WTC11 (cell line): ENCODE results near the gene SNX20. TPM values are rescaled to one million over a fixed set of nuclear protein-coding genes. Genes with fewer than 3 reads are reported as not detected.

Source experiments
- ATAC-seq: fragments of 200-7000 bp; cut with Tn5 transposase; 2 replicates; pipeline ENCODE4 v1.10.0; 2021; ENCODE audit warnings: mild to moderate bottlenecking, moderate library complexity
- CTCF ChIA-PET: fragments of 300-600 bp; sonication (Branson Sonifier 250); formaldehyde crosslinking; loops from one replicate; lab custom pipeline; 2021; ENCODE audit warnings: antibody characterized with exemption; lab: Charles Lee
- POLR2A ChIA-PET: fragments of 350-600 bp; sonication (Branson Sonifier 250); formaldehyde crosslinking; loops from one replicate; lab custom pipeline; 2021; ENCODE audit warnings: antibody characterized with exemption; lab: Charles Lee
- DNase-seq: peaks from one replicate; pipeline ENCODE4 v3.0.0; 2021; ENCODE audit warnings: low spot score
- H3K27ac Mint-ChIP-seq: 2 replicates; pipeline ENCODE4 v1.8.0; 2021; ENCODE audit warnings: mixed read lengths
- H3K27me3 Mint-ChIP-seq: 2 replicates; pipeline ENCODE4 v1.8.0; 2021; ENCODE audit warnings: low read depth, mild to moderate bottlenecking, moderate library complexity, mixed read lengths
- H3K36me3 Mint-ChIP-seq: 2 replicates; pipeline ENCODE4 v1.8.0; 2021; ENCODE audit warnings: mixed read lengths
- H3K4me1 Mint-ChIP-seq: 2 replicates; pipeline ENCODE4 v1.8.0; 2022; ENCODE audit warnings: mixed read lengths
- H3K4me3 Mint-ChIP-seq: 2 replicates; pipeline ENCODE4 v1.8.0; 2021; ENCODE audit warnings: mild to moderate bottlenecking, moderate library complexity, mixed read lengths
- H3K9me3 Mint-ChIP-seq: 2 replicates; pipeline ENCODE4 v1.8.0; 2021; ENCODE audit warnings: mixed read lengths
- ESRRA ChIP-seq: sonication (generic); formaldehyde crosslinking; IDR thresholded peaks from 2 replicates; pipeline ENCODE4 v1.8.1; 2022; ENCODE audit warnings: mild to moderate bottlenecking, missing genetic modification reagents, borderline replicate concordance
- FOXK1 ChIP-seq: sonication (generic); formaldehyde crosslinking; IDR thresholded peaks from 2 replicates; pipeline ENCODE4 v1.8.0; 2022; ENCODE audit warnings: mild to moderate bottlenecking, moderate library complexity, missing genetic modification reagents
- GABPB1 ChIP-seq: sonication (generic); formaldehyde crosslinking; IDR thresholded peaks from 2 replicates; pipeline ENCODE4 v1.8.1; 2023; ENCODE audit warnings: mild to moderate bottlenecking, missing genetic modification reagents
- KAT7 ChIP-seq: sonication (generic); formaldehyde crosslinking; IDR thresholded peaks from 2 replicates; pipeline ENCODE4 v1.8.1; 2023; ENCODE audit warnings: missing genetic modification reagents, mild to moderate bottlenecking, borderline replicate concordance
- RELA ChIP-seq: sonication (generic); formaldehyde crosslinking; IDR thresholded peaks from 2 replicates; pipeline ENCODE4 v1.8.1; 2022; ENCODE audit warnings: missing genetic modification reagents, mild to moderate bottlenecking, borderline replicate concordance
- SMAD3 ChIP-seq: sonication (generic); formaldehyde crosslinking; IDR thresholded peaks from 2 replicates; pipeline ENCODE4 v1.8.0; 2022; ENCODE audit warnings: missing genetic modification reagents, mild to moderate bottlenecking, borderline replicate concordance
- ZNF121 ChIP-seq: sonication (generic); formaldehyde crosslinking; IDR thresholded peaks from 2 replicates; pipeline ENCODE4 v1.8.0; 2023; ENCODE audit warnings: missing genetic modification reagents
- ZNF423 ChIP-seq: fragments of 250-450 bp; sonication (Bioruptor Pico); IDR thresholded peaks from 2 replicates; pipeline ENCODE4 v2.1.2; 2022; ENCODE audit warnings: mild to moderate bottlenecking, moderate library complexity
- total RNA-seq: library from RNA; stranded (reverse); gene quantifications from 3 replicates; pipeline ENCODE4 v1.2.3, GENCODE V29; 2021
- TF ChIP-seq, protein P1 (sequence below): sonication (generic); formaldehyde crosslinking; IDR thresholded peaks from 2 replicates; pipeline ENCODE4 v1.8.1; 2023; ENCODE audit warnings: mild to moderate bottlenecking, missing genetic modification reagents
- TF ChIP-seq, protein P2 (sequence below): sonication (generic); formaldehyde crosslinking; IDR thresholded peaks from 2 replicates; pipeline ENCODE4 v1.8.1; 2022; ENCODE audit warnings: low read depth, mild to moderate bottlenecking, moderate library complexity, missing genetic modification reagents, borderline replicate concordance
- TF ChIP-seq, protein P3 (sequence below): sonication (generic); formaldehyde crosslinking; IDR thresholded peaks from 2 replicates; pipeline ENCODE4 v1.8.1; 2023; ENCODE audit warnings: mild to moderate bottlenecking, missing genetic modification reagents, borderline replicate concordance
- TF ChIP-seq, protein P4 (sequence below): fragments of 250-450 bp; sonication (Bioruptor Pico); IDR thresholded peaks from 2 replicates; pipeline ENCODE4 v1.9.0; 2021; ENCODE audit warnings: mild to moderate bottlenecking
- TF ChIP-seq, protein P5 (sequence below): sonication (generic); formaldehyde crosslinking; IDR thresholded peaks from 2 replicates; pipeline ENCODE4 v1.8.0; 2022; ENCODE audit warnings: missing genetic modification reagents

Gene SNX20
- total RNA-seq, 1 experiment from 2014 or later = not detected

DNA sequence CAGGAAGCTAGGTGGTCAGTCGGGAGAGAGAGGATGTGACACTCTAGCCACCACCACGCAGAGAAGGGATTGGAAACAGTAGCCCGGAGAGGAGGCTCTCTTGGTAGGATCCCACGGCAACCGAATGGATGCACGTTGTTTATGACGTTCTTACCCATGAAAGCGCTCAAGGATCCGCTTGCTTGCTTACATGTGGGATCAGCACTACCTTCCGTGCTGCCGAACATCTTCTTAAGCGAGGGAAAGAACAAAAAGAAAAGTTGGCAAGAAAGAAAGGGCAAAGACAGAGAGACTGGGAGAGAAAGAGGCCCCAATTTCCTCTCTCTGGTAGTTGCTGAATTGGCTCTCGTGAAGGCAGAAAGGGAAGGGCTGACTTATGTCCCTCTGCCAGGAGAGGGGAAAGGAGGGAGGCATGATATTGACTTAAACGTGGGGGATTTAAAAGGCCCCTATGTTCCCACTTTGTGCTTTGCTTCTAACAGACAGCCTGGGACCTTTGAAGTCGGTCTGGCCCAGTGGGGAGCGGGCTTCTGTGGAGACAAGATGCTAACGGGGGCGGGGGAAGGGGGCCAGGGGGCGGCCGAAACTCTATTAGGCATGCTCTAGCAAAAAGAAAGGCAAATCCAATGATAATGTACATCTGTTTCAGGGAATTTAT lies 35.4 kb downstream of the SNX20 start:
- no peak for DNase-seq
- no peaks in the 10 kb centered on the region for H3K27me3 Mint-ChIP-seq

More for the DNA sequence above, 35.4 kb downstream of the SNX20 start:
- Mint-ChIP-seq H3K36me3 (no peaks in the 10 kb centered on the region), H3K27ac (no peak overlapping the region; the same call in 1 of the 2 replicates), H3K4me3 (no peak overlapping the region), H3K4me1 (peaks cover 15% of the 10 kb centered on the region), H3K9me3 (no peaks in the 10 kb centered on the region)
- TF ChIP-seq FOXK1 (CRISPR knock-in tag) (no peak), ZNF121 (CRISPR knock-in tag) (no peak), RELA (no peak), ESRRA (no peak), GABPB1 (CRISPR knock-in tag) (no peak), SMAD3 (CRISPR knock-in tag) (no peak), KAT7 (CRISPR knock-in tag) (no peak), ZNF423 (CRISPR knock-in tag) (no peak)
- TF ChIP-seq, protein P1, sequence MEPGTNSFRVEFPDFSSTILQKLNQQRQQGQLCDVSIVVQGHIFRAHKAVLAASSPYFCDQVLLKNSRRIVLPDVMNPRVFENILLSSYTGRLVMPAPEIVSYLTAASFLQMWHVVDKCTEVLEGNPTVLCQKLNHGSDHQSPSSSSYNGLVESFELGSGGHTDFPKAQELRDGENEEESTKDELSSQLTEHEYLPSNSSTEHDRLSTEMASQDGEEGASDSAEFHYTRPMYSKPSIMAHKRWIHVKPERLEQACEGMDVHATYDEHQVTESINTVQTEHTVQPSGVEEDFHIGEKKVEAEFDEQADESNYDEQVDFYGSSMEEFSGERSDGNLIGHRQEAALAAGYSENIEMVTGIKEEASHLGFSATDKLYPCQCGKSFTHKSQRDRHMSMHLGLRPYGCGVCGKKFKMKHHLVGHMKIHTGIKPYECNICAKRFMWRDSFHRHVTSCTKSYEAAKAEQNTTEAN (CRISPR knock-in tag) = no peak
- TF ChIP-seq, protein P2, sequence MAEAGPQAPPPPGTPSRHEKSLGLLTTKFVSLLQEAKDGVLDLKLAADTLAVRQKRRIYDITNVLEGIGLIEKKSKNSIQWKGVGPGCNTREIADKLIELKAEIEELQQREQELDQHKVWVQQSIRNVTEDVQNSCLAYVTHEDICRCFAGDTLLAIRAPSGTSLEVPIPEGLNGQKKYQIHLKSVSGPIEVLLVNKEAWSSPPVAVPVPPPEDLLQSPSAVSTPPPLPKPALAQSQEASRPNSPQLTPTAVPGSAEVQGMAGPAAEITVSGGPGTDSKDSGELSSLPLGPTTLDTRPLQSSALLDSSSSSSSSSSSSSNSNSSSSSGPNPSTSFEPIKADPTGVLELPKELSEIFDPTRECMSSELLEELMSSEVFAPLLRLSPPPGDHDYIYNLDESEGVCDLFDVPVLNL = no peak
- TF ChIP-seq, protein P3, sequence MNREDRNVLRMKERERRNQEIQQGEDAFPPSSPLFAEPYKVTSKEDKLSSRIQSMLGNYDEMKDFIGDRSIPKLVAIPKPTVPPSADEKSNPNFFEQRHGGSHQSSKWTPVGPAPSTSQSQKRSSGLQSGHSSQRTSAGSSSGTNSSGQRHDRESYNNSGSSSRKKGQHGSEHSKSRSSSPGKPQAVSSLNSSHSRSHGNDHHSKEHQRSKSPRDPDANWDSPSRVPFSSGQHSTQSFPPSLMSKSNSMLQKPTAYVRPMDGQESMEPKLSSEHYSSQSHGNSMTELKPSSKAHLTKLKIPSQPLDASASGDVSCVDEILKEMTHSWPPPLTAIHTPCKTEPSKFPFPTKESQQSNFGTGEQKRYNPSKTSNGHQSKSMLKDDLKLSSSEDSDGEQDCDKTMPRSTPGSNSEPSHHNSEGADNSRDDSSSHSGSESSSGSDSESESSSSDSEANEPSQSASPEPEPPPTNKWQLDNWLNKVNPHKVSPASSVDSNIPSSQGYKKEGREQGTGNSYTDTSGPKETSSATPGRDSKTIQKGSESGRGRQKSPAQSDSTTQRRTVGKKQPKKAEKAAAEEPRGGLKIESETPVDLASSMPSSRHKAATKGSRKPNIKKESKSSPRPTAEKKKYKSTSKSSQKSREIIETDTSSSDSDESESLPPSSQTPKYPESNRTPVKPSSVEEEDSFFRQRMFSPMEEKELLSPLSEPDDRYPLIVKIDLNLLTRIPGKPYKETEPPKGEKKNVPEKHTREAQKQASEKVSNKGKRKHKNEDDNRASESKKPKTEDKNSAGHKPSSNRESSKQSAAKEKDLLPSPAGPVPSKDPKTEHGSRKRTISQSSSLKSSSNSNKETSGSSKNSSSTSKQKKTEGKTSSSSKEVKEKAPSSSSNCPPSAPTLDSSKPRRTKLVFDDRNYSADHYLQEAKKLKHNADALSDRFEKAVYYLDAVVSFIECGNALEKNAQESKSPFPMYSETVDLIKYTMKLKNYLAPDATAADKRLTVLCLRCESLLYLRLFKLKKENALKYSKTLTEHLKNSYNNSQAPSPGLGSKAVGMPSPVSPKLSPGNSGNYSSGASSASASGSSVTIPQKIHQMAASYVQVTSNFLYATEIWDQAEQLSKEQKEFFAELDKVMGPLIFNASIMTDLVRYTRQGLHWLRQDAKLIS = no peak
- TF ChIP-seq, protein P4, sequence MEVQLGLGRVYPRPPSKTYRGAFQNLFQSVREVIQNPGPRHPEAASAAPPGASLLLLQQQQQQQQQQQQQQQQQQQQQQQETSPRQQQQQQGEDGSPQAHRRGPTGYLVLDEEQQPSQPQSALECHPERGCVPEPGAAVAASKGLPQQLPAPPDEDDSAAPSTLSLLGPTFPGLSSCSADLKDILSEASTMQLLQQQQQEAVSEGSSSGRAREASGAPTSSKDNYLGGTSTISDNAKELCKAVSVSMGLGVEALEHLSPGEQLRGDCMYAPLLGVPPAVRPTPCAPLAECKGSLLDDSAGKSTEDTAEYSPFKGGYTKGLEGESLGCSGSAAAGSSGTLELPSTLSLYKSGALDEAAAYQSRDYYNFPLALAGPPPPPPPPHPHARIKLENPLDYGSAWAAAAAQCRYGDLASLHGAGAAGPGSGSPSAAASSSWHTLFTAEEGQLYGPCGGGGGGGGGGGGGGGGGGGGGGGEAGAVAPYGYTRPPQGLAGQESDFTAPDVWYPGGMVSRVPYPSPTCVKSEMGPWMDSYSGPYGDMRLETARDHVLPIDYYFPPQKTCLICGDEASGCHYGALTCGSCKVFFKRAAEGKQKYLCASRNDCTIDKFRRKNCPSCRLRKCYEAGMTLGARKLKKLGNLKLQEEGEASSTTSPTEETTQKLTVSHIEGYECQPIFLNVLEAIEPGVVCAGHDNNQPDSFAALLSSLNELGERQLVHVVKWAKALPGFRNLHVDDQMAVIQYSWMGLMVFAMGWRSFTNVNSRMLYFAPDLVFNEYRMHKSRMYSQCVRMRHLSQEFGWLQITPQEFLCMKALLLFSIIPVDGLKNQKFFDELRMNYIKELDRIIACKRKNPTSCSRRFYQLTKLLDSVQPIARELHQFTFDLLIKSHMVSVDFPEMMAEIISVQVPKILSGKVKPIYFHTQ = no peak
- TF ChIP-seq, protein P5, sequence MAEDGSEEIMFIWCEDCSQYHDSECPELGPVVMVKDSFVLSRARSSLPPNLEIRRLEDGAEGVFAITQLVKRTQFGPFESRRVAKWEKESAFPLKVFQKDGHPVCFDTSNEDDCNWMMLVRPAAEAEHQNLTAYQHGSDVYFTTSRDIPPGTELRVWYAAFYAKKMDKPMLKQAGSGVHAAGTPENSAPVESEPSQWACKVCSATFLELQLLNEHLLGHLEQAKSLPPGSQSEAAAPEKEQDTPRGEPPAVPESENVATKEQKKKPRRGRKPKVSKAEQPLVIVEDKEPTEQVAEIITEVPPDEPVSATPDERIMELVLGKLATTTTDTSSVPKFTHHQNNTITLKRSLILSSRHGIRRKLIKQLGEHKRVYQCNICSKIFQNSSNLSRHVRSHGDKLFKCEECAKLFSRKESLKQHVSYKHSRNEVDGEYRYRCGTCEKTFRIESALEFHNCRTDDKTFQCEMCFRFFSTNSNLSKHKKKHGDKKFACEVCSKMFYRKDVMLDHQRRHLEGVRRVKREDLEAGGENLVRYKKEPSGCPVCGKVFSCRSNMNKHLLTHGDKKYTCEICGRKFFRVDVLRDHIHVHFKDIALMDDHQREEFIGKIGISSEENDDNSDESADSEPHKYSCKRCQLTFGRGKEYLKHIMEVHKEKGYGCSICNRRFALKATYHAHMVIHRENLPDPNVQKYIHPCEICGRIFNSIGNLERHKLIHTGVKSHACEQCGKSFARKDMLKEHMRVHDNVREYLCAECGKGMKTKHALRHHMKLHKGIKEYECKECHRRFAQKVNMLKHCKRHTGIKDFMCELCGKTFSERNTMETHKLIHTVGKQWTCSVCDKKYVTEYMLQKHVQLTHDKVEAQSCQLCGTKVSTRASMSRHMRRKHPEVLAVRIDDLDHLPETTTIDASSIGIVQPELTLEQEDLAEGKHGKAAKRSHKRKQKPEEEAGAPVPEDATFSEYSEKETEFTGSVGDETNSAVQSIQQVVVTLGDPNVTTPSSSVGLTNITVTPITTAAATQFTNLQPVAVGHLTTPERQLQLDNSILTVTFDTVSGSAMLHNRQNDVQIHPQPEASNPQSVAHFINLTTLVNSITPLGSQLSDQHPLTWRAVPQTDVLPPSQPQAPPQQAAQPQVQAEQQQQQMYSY = no peak
- ChIA-PET POLR2A (no interaction called here), CTCF (interaction anchor here (0.6 to 2.2 kb wide), 13 partner anchors 9 to 273 kb away, joined by 3 to 22 read pairs (median 4); partner anchors contain the start of gene NKD1)
- 0 out of 2 replicates have a peak, but pooled peaks have one; percentile 24 for ATAC-seq
